ENCODE results near the gene SRSF5.
"Not testable (repeated sequence)": the region's sequence is repeated elsewhere in the genome, so short reads cannot be mapped to it uniquely, and the experiment has no call there.

SRSF5 gene

DNA sequence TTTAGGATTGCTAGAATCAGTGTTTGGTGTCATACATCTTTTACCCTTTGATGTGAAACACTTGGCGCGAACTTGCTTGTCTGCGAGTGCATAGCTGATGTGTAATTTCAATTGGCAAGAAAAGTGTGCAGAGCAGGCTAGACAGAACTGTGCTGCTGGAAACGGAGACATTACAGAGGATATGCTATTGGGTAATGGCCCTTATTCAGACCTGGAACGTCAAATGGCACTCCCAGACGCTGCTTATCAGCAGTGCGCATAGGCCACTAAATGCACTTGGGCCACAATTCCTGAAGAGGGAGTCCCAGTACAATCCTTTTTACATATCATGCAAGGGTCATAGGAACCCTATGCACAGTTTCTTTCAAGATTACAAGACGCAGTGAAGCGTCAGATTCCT is 45.8 kb downstream of the SRSF5 start:
- Histone ChIP-seq H3K27ac (ENCODE audit: low read depth, low read length) (no peak overlapping the region), H3K4me3 (ENCODE audit: low read depth in 1 of 2, low read length in 2 of 2) (no peak overlapping the region), H3K4me1 (ENCODE audit: insufficient read depth, low read length) (no peaks in the 10 kb centered on the region), H3K36me3 (ENCODE audit: insufficient read depth, low read length) (no peaks in the 10 kb centered on the region), H3K27me3 (ENCODE audit: control insufficient read depth in 1 of 2, insufficient read depth in 2 of 2, low read length in 2 of 2) (no peaks in the 10 kb centered on the region), H3K9me3 (ENCODE audit: low read length) (no peaks in the 10 kb centered on the region), H3K9ac (ENCODE audit: low read length) (no peak overlapping the region)

DNA sequence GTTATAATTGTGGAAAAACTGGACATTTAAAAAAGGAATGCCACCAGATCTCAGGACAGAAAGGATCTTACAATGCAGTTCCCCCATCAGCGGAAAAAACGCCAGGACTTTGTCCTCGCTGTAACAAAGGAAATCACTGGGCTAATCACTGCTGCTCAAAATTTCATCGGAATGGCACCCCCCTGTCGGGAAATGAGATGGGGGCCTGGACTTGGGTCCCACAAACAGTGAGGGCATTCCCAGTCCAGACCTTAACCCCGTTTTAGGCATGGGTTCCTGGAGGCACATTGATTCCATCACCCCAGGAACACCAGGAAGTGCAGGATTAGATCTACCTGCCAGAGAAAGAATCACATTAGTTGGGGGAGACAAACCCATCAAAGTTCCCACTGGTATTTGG is 46.4 kb downstream of the SRSF5 start:
- H3K36me3 ChIP-seq (ENCODE audit: insufficient read depth, low read length); H3K9ac ChIP-seq (ENCODE audit: low read length); H3K4me1 ChIP-seq (ENCODE audit: insufficient read depth, low read length); H3K27me3 ChIP-seq (ENCODE audit: control insufficient read depth in 1 of 2, insufficient read depth in 2 of 2, low read length in 2 of 2); H3K9me3 ChIP-seq (ENCODE audit: low read length); H3K27ac ChIP-seq (ENCODE audit: low read depth, low read length); H3K4me3 ChIP-seq (ENCODE audit: low read depth in 1 of 2, low read length in 2 of 2): not testable (repeated sequence)

DNA sequence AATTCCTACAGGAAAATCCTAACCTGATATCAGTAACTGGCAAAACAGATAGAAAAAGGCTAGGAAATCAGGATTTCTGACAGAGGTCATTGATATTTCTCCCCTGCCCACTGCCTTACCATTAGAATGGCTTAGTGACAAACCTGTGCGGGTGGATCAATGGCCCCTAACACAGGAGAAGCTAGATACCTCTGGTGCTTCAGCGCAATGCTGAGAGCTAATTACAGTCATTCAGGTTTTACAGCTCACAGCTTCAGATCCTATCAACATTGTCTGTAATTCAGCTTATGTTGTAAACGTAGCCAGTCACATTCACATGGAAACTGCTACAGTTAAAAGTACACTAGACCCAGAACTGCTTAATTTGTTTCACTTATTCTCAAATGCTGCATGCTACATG is 47.5 kb downstream of the SRSF5 start:
- H3K27ac ChIP-seq (ENCODE audit: low read depth, low read length): no peak overlapping the region
- H3K9ac ChIP-seq (ENCODE audit: low read length): no peak overlapping the region
- H3K27me3 ChIP-seq (ENCODE audit: control insufficient read depth in 1 of 2, insufficient read depth in 2 of 2, low read length in 2 of 2): no peaks in the 10 kb centered on the region
- no peaks in the 10 kb centered on the region for H3K36me3 ChIP-seq (ENCODE audit: insufficient read depth, low read length)
- H3K4me3 ChIP-seq (ENCODE audit: low read depth in 1 of 2, low read length in 2 of 2): no peak overlapping the region
- H3K4me1 ChIP-seq (ENCODE audit: insufficient read depth, low read length): no peaks in the 10 kb centered on the region
- no peaks in the 10 kb centered on the region for H3K9me3 ChIP-seq (ENCODE audit: low read length)

- Histone ChIP-seq H3K9ac (ENCODE audit: low read length) (no peak overlapping the region), H3K27ac (ENCODE audit: low read depth, low read length) (no peak overlapping the region), H3K4me1 (ENCODE audit: insufficient read depth, low read length) (no peaks in the 10 kb centered on the region), H3K4me3 (ENCODE audit: low read depth in 1 of 2, low read length in 2 of 2) (no peak overlapping the region), H3K9me3 (ENCODE audit: low read length) (no peaks in the 10 kb centered on the region), H3K27me3 (ENCODE audit: control insufficient read depth in 1 of 2, insufficient read depth in 2 of 2, low read length in 2 of 2) (no peaks in the 10 kb centered on the region), H3K36me3 (ENCODE audit: insufficient read depth, low read length) (no peaks in the 10 kb centered on the region)
Measured at GRCh38 chr14:69815556-69815955, 48.6 kb downstream of the SRSF5 start.

DNA sequence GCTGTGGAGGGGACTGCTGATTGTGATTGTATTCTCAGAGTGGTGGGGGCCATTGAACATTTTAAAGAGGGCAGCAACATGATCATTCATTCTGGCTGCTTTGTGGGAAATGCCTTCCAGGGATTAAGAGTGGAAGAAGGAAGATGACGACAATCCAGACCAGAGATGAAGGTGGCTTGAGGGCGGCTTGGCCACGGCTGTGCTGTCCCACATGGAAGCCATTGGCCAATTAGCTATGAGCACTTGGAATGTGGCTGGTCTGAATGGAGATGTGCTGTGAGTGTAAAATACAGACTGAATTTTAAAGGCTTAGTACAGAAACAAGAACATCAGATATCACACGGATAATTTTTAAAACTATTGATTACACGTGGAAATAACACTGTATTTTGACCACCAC is 49.3 kb downstream of the SRSF5 start:
- Histone ChIP-seq H3K9ac (ENCODE audit: low read length) (no peak overlapping the region), H3K4me1 (ENCODE audit: insufficient read depth, low read length) (no peaks in the 10 kb centered on the region), H3K27ac (ENCODE audit: low read depth, low read length) (no peak overlapping the region), H3K4me3 (ENCODE audit: low read depth in 1 of 2, low read length in 2 of 2) (no peak overlapping the region), H3K36me3 (ENCODE audit: insufficient read depth, low read length) (no peaks in the 10 kb centered on the region), H3K9me3 (ENCODE audit: low read length) (no peaks in the 10 kb centered on the region), H3K27me3 (ENCODE audit: control insufficient read depth in 1 of 2, insufficient read depth in 2 of 2, low read length in 2 of 2) (no peaks in the 10 kb centered on the region)

DNA sequence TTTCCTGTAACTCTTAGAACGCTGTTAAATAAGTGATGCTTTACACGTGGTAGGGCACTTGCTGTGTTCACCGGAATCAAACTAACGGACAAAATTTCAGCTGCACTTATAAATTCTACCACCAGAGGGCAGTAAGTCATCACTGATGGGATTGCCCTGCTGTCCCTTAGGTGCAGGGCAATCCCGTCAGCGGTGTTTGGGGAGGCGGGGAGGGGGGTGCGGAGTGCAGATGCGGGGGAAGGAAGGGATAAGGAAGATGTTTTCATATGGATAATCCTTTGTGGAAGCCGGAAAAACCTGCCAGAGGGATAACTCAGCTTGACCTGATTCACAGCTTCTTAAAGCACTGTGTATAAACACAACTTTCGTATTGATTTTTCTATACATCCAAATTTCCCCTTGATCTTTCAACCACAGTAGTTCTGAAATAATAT is 51.8 kb downstream of the SRSF5 start:
- no peak overlapping the region for H3K4me3 ChIP-seq (ENCODE audit: low read depth in 1 of 2, low read length in 2 of 2)
- no peaks in the 10 kb centered on the region for H3K36me3 ChIP-seq (ENCODE audit: insufficient read depth, low read length)
- H3K27me3 ChIP-seq (ENCODE audit: control insufficient read depth in 1 of 2, insufficient read depth in 2 of 2, low read length in 2 of 2): no peaks in the 10 kb centered on the region
- no peaks in the 10 kb centered on the region for H3K4me1 ChIP-seq (ENCODE audit: insufficient read depth, low read length)
- no peak overlapping the region for H3K27ac ChIP-seq (ENCODE audit: low read depth, low read length)
- H3K9ac ChIP-seq (ENCODE audit: low read length): no peak overlapping the region
- no peaks in the 10 kb centered on the region for H3K9me3 ChIP-seq (ENCODE audit: low read length)

DNA sequence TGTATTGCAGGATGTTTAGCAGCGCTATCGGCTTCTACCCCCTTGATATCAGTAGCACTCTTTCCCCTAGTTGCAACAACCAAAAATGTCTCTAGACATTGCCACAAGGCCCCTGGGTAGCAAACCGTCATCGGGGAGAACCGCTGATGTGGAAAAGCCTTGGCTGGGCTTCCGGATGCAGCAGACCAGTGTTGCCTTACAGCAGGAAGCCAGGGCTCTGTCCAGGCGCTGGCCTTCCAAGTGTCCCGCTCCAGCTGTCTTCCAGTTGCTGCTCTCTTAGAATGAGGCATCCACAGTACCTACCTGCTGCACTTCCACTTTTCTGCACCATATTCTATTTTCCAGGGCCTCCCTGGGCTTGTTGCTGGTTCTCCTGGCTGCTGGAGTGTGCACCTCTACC is 52.7 kb downstream of the SRSF5 start:
- H3K27me3 ChIP-seq (ENCODE audit: control insufficient read depth in 1 of 2, insufficient read depth in 2 of 2, low read length in 2 of 2): no peaks in the 10 kb centered on the region
- no peak overlapping the region for H3K9ac ChIP-seq (ENCODE audit: low read length)
- H3K4me3 ChIP-seq (ENCODE audit: low read depth in 1 of 2, low read length in 2 of 2): no peak overlapping the region

DNA sequence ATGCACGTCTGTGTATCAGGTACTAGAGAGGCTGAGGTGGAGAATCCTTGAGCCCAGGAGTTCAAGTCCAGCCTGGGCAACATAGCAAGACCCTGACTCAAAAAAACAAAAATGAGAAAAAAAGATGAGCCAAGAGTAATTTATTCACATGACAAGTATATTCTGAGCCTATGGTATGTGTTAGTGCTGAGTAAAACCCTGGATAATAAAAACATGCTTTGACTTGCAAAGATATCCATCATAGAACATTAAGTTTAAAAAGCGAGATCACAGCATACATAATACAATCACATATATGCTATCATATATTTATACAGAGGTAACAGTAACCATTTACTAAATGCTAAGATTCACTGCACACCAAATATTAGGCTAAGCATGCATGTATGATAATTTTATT is 54.0 kb downstream of the SRSF5 start:
- no peak overlapping the region for H3K27ac ChIP-seq (ENCODE audit: low read depth, low read length)
- no peak overlapping the region for H3K4me3 ChIP-seq (ENCODE audit: low read depth in 1 of 2, low read length in 2 of 2)
- H3K4me1 ChIP-seq (ENCODE audit: insufficient read depth, low read length): no peaks in the 10 kb centered on the region
- no peaks in the 10 kb centered on the region for H3K36me3 ChIP-seq (ENCODE audit: insufficient read depth, low read length)
- H3K9ac ChIP-seq (ENCODE audit: low read length): no peak overlapping the region
- no peaks in the 10 kb centered on the region for H3K27me3 ChIP-seq (ENCODE audit: control insufficient read depth in 1 of 2, insufficient read depth in 2 of 2, low read length in 2 of 2)
- no peaks in the 10 kb centered on the region for H3K9me3 ChIP-seq (ENCODE audit: low read length)

More for the DNA sequence above, 52.7 kb downstream of the SRSF5 start:
- no peaks in the 10 kb centered on the region for H3K4me1 ChIP-seq (ENCODE audit: insufficient read depth, low read length)
- no peaks in the 10 kb centered on the region for H3K9me3 ChIP-seq (ENCODE audit: low read length)
- H3K27ac ChIP-seq (ENCODE audit: low read depth, low read length): no peak overlapping the region
- H3K36me3 ChIP-seq (ENCODE audit: insufficient read depth, low read length): no peaks in the 10 kb centered on the region
